ENCODE results near the gene CDKN3.

CDKN3 gene

GRCh38 chr14:54348923-54349620, 47.7 kb upstream of the CDKN3 start:
- no peak overlapping the region for H3K27ac ChIP-seq (replicated peaks)
- no peaks in the 10 kb centered on the region for H3K27me3 ChIP-seq (ENCODE audit: insufficient read depth, poor library complexity, severe bottlenecking)
- TF ChIP-seq REST (IDR thresholded peaks at IDR 0.05; ENCODE audit: insufficient replicate concordance, low read depth) (no peak), GABPA (IDR thresholded peaks at IDR 0.05; ENCODE audit: low read depth) (no peak), CTCF (IDR thresholded peaks at IDR 0.05; ENCODE audit: insufficient read depth, low read length) (no peak), POLR2AphosphoS5 (IDR thresholded peaks at IDR 0.05; ENCODE audit: low read depth) (no peak), SPI1 (IDR thresholded peaks at IDR 0.05; ENCODE audit: borderline replicate concordance, low read depth) (no peak)
- no peak for DNase-seq (ENCODE audit: low read depth in 1 of 2, low spot score in 1 of 2)
- H3K4me3 ChIP-seq (replicated peaks; ENCODE audit: insufficient read depth, low read length): no peak overlapping the region

- Histone ChIP-seq H3K27ac (replicated peaks) (no peak overlapping the region), H3K27me3 (ENCODE audit: insufficient read depth, poor library complexity, severe bottlenecking) (no peaks in the 10 kb centered on the region), H3K4me3 (replicated peaks; ENCODE audit: insufficient read depth, low read length) (no peak overlapping the region)
- TF ChIP-seq REST (IDR thresholded peaks at IDR 0.05; ENCODE audit: insufficient replicate concordance, low read depth): no peak
- no peak for TF ChIP-seq GABPA (IDR thresholded peaks at IDR 0.05; ENCODE audit: low read depth)
- TF ChIP-seq POLR2AphosphoS5 (IDR thresholded peaks at IDR 0.05; ENCODE audit: low read depth): no peak
- TF ChIP-seq SPI1 (IDR thresholded peaks at IDR 0.05; ENCODE audit: borderline replicate concordance, low read depth): no peak
- TF ChIP-seq CTCF (IDR thresholded peaks at IDR 0.05; ENCODE audit: insufficient read depth, low read length): no peak
- DNase-seq (ENCODE audit: low read depth in 1 of 2, low spot score in 1 of 2): no peak
These were observed 47.1 kb upstream of the CDKN3 start for GRCh38 chr14:54349713-54350112.

GRCh38 chr14:54350203-54350602, 46.6 kb upstream of the CDKN3 start:
- TF ChIP-seq CTCF (IDR thresholded peaks at IDR 0.05; ENCODE audit: insufficient read depth, low read length): no peak
- TF ChIP-seq SPI1 (IDR thresholded peaks at IDR 0.05; ENCODE audit: borderline replicate concordance, low read depth): no peak
- no peak for TF ChIP-seq GABPA (IDR thresholded peaks at IDR 0.05; ENCODE audit: low read depth)
- TF ChIP-seq POLR2AphosphoS5 (IDR thresholded peaks at IDR 0.05; ENCODE audit: low read depth): no peak
- no peak for TF ChIP-seq REST (IDR thresholded peaks at IDR 0.05; ENCODE audit: insufficient replicate concordance, low read depth)
- Histone ChIP-seq H3K4me3 (replicated peaks; ENCODE audit: insufficient read depth, low read length) (no peak overlapping the region), H3K27ac (replicated peaks) (no peak overlapping the region), H3K27me3 (ENCODE audit: insufficient read depth, poor library complexity, severe bottlenecking) (no peaks in the 10 kb centered on the region)
- no peak for DNase-seq (ENCODE audit: low read depth in 1 of 2, low spot score in 1 of 2)

All from HL-60 (cell line).